ENCODE data around the gene OGA.

Gene OGA

GRCh38 chr10:101759309-101760247, 58.7 kb downstream of the OGA start:
- no peak for DNase-seq (ENCODE audit: low read depth)

- no peak for DNase-seq (ENCODE audit: low read depth)
These were observed 59.4 kb downstream of the OGA start for GRCh38 chr10:101758858-101759257.

- DNase-seq (ENCODE audit: low read depth): no peak
These were observed 66.0 kb downstream of the OGA start for GRCh38 chr10:101752241-101752640.

- no peak for DNase-seq (ENCODE audit: low read depth)
These were observed 68.9 kb downstream of the OGA start for GRCh38 chr10:101749047-101750016.

GRCh38 chr10:101748496-101748895, 69.7 kb downstream of the OGA start:
- no peak for DNase-seq (ENCODE audit: low read depth)

- no peak for DNase-seq (ENCODE audit: low read depth)
These were observed 73.1 kb downstream of the OGA start for GRCh38 chr10:101745074-101745696.

GRCh38 chr10:101744267-101744666, 74.0 kb downstream of the OGA start:
- no peak for DNase-seq (ENCODE audit: low read depth)

GRCh38 chr10:101741938-101742337, 76.3 kb downstream of the OGA start:
- no peak for DNase-seq (ENCODE audit: low read depth)

- DNase-seq (ENCODE audit: low read depth): no peak
These were observed 81.6 kb downstream of the OGA start for GRCh38 chr10:101736666-101737065.
